GM21619 (cell line): ENCODE results near the gene LTBP1.
"Not testable (repeated sequence)": the region's sequence is repeated elsewhere in the genome, so short reads cannot be mapped to it uniquely, and the experiment has no call there.

Source experiments
- ATAC-seq: cut with Tn5 transposase; IDR thresholded peaks from one replicate; pipeline ENCODE4 v1.9.1; 2021; ENCODE audit not compliant: unreplicated experiment

Gene LTBP1

DNA sequence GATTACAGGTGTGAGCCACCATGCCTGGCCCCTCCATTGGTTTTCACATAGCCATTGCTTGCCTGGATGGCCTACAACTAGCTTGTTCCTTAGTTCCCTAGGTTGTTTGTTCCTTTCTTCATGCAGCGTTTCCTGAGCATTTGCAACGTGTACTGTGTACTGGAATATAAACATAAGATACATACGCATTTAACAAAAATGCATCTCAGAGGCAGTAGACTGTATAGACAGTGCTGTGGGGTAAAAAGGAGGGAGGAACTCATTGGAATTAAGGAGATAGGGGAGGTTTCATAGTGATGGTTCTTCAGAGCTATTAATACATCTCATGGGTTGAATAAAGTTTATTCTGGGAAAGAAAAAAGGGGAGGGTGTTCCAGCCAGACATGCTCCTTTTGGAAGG, 269.2 kb downstream of the LTBP1 start:
- no peak for ATAC-seq

DNA sequence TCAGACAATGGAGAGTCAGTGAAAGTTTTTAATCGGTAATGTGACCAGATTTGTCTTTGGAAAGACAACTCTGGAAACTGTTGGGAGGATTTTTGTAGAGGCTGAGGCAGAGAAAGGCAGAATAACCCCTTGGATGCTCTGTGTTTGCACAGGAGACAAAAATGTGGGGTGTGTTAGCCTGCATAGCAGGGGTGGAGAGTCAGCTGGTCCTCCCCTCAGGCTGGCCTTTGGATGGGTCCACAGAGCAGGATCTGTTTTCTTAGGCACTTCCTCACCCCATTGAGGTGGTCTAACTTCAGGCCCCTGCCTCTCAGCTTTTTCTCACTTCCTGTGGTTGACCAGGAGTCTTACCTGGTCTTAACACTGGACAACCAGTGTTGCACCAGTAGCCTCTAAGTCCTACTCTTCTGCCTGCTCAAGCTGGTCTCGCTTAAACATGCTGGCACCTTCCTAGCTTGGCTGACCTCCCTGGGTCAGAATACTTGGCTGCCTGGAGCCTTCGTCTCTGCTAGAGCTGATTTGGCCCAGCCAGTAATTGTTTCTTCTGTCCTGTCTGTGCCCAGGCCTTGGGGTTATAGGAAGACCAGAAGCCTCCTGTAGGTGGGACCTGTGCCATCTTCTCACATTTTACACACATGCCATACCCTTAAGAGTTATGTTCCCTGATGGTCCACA, 269.9 kb downstream of the LTBP1 start:
- no peak for ATAC-seq

DNA sequence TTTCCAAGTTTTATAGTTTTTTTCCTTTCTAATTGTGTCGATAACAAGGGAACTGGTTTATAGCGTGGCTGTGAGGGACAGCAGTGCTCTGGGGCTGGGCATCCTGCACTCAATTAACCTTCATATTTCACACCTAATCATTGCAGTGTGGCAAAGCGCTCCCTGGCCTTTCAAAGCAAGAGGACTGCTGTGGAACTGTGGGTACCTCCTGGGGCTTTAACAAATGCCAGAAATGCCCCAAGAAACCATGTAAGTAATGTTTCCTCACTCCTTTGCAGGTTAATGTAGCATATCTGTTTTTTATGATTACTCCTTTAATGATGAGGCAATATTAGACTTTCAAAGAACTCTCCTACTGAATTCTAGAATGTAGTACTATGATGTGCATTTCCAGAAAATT, 270.7 kb downstream of the LTBP1 start:
- ATAC-seq: no peak

DNA sequence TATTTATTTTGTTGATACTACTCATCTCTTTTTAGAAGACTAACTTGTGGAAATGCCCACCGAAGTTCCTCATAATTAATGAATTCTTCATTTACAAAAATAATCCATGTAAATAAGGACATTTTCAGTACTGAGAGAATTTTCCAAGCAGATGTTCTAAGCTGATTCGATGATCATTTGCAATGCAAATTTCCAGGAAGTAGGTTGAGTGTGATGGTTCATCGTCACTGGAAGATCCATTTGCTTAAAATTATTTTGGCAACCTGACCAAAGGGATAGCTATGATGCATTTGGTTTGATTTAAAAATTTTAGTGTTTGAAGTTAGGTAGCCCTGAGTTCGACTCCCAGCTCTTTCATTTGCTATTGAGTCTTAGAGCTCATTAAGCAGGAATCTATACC, 272.4 kb downstream of the LTBP1 start:
- ATAC-seq: no peak

DNA sequence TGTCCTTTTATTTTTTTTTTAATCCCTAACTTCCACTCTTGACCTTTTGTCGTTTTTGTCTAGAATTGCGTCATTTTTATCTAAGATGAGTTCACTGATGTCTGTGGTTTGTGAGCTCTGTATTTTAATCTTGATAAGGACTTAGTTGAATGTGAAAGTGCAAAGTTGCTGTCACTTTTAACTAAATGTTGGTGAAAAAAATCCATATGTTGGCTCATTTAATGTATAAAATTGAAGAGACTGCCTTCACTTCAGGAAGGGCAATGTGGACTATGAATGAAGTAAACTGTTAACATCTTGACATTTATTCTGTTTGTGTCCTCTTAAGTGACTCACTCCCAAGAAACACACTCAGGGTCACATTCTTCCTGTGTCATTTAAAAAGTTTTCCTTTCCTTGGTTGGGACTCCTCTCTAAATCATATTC, 273.1 kb downstream of the LTBP1 start:
- ATAC-seq: no peak

DNA sequence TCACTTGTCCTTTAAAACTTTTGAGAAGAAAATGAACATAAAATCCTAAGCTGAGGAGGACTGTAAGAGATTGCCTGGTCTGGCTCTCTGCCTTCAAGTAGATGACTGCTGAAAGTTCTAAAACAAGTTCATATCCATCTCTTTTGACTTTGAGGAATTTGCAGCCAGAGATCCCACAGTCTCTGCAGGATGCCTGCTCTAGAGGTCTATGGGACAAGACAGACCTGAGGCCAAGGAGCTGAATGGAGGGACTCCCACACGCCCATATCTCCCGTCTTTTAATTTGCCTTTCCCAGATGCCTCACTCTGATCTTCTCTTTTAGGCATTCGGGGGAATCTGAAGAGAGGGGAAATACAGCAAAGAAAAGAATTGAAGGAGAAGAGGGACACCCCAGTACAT, 273.8 kb downstream of the LTBP1 start:
- no peak for ATAC-seq

DNA sequence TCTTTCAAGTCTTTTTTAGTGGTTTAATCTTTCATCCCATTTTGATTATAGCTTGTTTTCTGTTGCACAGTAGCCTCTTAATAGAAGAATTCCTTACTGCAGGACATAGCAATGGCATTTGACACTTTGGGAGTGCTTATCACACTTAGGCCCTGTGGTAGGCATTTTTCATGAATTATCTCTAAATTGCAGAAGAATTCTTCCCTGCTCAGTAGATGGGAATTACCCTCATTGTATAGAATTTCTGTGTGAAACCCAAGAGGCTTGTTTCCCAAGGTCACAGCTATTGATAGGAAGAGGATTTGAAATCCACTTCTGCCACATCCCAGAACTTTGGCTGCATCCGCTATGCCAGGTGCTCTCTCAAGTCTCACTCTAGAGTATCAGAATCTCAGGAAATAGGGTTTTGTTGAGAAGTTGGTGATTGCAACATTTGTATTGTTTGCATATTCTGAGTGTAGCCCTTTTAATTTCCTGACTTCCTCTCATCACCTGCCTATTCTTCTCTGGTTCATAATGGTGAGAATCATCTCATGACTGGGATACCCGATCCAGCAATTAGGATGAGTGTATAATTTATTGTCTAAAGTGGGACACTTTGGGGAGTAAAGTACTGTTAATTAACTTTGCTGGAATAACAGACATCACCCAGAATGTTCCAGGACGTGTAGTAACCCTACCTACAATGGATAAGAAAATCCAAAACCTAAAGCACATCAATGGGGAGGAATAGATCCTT, 274.5 kb downstream of the LTBP1 start:
- no peak for ATAC-seq

DNA sequence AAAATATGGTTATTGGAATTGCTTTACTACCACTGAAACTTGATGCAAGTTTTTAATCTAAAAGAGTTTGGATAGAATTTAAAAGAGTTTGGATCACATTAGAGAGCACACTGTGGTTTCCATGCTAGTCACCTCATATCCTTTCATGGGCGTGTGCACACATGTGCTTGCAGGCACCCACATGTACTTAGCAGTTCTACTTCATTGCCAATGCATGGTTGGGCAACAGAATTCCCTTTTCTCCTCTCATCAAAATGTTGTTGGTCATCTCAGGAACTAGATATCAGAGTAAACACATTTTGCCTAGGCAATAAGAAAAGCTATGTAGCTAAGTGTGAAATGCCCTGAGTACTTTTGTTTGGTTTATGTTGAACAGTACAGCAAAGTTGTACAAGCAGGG, 275.6 kb downstream of the LTBP1 start:
- ATAC-seq: no peak

DNA sequence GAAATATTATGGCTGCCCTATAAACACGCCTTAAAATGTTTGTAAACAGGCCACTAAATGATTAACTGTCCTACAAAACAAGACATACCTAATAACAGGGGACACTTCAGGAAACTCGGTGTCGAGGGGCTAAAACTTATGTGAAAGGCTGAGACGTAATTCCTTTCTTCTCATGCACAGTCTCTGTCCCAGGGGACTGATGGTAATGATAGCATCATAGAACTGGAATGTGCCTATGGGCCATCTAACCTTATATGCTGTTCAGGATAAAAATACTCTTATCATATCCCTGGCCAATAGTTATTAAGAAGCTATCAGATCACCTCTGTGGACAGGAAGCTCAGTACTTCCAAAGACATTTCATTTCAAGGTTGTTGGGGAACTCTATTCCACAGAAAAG, 277.1 kb downstream of the LTBP1 start:
- no peak for ATAC-seq

DNA sequence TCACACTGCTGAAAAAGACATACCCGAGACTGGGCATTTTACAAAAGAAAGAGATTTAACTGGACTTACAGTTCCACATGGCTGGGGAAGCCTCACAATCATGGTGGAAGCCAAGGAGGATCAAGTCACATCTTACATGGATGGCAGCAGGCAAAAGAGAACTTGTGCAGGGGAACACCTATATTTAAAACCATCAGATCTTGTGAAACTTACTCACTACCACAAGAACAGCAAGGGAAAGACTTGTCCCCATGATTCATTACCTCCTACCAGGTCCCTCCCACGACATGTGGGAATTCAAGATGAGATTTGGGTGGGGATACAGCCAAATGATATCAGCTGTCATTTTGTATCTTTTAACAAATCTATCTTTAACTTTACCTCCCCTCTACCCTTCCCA, 278.6 kb downstream of the LTBP1 start:
- no peak for ATAC-seq

DNA sequence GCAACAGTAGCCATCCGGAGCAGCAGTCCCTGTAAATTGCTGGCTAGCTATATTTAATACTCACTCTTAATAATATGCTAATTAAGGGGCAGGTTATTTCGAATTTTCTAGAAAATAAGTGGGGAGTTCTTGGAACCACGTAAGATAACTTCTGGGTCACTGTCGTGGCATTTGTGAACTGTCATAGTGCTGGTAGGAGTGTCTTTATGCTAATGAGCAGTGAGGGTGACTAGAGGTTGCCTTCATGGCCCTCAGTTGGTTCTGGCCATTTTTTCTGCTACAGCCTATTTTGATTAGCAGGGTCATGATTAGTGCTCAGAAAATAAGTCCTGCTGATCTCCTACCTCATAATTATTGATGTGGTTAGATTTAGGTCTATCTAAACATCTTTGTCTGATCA, 279.8 kb downstream of the LTBP1 start:
- ATAC-seq: no peak

DNA sequence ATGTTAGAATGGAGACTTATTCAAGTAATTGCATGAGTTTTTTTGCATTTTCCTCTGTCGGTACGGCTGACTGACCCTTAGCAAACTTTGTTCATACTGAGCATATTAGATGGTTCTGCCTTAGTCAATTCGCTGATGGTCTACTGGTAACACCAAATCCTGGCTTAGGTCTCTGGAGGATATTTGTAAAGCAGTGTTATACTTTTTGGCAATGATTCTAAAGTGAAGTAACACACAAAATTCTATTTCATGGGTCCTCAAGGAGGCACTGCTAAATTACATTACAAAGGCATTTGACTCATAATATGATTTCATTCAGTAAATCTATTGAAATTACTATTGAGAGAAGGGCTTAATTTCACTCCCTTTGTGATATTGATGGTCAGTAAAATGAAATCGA, 282.9 kb downstream of the LTBP1 start:
- ATAC-seq: no peak

DNA sequence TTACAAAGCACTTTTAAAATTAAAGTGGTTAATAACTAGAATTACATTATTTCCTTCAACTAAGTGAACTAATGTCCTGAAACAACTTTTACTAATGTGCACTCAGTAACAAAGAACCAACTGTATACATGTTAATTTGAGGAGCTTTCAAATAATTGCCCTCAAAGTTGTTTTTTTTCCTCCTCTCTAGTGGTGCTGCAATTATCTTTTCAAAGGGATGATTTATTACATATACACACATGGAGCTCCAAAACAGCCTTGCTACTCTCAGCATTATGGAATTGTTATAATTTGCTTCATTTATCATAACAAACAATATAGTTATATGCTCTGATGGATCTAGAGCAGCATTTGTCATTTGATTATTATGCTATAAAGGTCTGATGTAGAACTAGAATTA, 283.4 kb downstream of the LTBP1 start:
- ATAC-seq: no peak

DNA sequence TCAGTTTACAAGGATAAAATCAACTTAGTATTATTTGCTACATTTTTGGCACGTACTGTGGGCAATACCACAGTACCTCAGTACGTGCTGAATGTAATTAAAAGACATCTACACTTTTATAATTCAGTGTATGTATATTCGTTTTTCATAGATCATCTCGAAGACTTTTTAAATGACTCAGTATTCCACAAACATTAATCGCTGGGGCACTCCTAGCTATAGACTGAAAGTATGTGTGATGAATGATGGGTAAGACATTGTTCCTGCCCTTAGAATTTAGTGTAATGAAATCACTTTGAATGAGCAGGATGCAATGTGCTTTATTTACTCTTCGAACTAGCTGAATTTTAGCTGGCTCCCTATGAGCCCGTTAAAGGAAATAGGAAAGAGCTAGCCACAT, 284.1 kb downstream of the LTBP1 start:
- ATAC-seq: no peak

DNA sequence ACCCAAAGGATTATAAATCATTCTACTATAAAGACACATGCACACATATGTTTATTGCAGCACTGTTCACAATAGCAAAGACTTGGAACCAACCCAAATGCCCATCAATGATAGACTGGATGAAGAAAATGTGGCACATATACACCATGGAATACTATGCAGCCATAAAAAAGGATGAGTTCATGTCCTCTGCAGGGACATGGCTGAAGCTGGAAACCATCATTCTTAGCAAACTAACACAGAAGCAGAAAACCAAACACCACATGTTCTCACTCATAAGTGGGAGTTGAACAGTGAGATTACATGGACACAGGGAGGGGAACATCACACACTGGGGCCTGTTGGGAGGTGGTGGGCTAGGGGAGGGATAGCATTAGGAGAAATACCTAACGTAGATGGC, 288.8 kb downstream of the LTBP1 start:
- ATAC-seq: not testable (repeated sequence)

DNA sequence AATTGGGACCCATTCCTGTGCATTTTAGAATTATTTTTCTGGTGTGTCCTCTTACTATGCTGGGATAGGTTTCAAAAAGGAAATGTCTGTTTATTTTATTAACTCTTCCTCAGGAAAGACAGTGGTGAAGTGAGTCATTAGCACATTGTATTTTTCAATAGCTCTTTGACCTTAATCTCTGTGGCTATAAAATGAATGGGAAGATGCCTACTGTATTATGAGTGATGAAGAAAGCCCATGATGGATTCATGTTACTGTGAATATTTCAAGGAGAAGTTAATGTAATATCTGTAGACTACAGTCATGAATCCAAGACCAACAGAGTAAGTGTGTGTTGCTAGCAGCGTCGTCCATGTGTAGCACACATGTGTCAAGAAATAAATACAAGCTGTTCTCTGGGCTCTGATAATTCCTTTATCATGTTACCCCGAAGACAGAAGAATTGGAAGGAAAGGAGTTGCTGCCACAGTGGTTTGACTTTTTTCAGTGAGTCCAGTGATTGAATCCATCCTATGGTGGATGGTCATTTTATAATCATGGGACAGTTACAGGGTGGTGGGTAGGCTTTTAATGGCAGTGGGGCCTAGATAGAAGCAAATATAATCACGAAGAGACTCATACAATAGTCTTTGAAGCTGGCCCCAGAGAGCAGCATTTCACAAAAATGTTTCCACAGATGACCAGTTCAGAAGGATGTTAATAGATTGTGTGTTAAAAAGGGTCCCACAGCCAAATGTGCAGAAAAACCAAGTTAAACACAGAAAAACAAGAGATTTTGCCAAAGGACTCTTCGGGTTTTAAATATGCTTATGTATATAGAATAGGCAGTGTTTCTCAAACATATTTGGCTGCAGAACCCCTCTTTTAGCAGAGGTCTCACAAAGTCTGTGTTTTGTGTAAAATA, 290.0 kb downstream of the LTBP1 start:
- ATAC-seq: no peak

DNA sequence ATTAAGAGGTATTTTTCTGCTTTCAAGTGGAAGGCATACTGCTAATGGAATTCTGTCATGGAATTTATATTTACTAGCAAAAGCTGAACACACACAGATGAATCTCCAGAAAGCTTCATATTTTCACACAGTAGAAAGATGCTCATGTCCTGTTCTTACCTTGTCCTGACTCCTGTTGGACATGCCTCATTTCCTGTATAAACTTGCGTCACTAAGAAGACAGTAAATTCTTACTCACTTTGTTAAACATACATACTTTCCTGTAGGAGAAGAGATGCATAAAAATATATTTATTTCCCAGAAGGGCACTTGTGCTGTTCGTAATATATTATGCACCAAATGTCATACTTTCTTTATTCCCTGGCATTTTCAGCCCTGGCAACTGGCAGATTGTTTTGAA, 291.4 kb downstream of the LTBP1 start:
- no peak for ATAC-seq

DNA sequence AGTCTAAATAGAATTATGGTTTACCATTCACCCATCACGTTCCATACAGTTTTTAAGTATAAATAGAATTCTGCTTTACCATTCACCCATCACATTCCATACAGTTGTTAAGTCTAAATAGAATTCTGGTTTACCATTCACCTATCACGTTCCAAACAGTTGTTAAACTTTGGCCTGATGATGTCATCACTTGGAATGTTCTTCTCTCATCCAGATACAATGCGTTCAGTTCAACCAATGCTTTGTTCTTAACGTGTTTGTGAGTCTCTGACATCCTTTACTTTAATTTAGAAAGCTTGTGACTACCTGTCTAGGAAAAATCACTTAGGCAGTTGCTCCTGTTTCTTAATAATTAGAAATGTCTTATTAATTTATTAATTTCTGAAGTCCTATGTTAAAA, 293.4 kb downstream of the LTBP1 start:
- ATAC-seq: no peak

DNA sequence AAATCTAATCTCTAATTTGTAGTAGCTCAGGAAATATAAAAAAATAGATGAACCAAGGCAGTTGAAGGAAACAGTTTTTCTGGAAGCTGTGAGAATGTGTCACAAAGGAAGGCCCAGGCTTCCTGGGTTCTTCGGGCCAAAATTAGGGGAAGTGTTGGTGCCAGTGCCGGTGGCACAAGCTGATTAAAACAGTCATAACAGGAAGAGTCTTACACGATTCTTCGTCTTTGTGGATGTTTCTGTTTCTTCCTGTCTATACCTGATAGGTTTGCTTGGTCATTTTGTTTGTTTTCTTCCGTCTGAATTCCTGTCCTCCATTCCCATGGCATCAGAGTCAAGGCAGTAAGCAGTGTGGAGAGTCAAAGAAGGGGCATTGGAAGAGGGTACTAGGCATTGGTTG, 294.3 kb downstream of the LTBP1 start:
- ATAC-seq: no peak

DNA sequence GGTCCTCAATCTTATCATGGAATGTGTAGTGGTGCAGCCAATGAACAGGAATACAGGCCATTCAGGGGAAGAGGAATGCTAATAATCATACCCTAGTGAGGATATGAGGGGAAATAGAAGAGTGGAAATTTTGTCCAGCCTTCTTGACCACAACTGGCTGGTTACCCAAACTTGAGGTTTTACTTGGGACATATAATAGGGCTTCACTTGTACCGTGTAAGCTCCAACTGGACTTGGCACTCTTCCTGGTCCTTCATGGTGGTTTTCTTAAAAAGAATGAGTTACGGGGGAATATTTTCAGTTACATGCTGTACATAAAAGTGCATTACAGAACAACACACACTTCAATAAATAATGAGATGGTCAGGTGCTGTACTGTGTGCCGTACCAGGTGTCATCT, 294.8 kb downstream of the LTBP1 start:
- no peak for ATAC-seq

DNA sequence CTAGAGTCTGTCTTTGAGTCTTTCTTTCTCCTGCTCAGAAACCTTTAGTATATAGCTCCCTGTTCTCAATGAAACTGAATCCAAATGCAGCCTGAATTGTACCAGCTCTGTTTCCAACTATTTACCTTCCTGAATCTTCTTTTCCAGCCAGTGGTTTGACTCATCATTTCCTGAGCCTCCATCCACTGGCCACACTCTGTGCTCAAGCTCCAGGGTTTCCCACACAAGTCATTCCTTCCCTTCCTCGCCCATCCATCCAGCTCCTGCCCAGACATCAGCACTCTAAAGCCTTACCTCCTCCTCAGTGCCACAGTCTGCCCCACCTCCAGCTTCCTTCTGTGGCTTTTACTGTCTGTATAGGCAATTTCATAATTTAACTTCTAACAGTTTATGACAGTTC, 296.1 kb downstream of the LTBP1 start:
- no peak for ATAC-seq

DNA sequence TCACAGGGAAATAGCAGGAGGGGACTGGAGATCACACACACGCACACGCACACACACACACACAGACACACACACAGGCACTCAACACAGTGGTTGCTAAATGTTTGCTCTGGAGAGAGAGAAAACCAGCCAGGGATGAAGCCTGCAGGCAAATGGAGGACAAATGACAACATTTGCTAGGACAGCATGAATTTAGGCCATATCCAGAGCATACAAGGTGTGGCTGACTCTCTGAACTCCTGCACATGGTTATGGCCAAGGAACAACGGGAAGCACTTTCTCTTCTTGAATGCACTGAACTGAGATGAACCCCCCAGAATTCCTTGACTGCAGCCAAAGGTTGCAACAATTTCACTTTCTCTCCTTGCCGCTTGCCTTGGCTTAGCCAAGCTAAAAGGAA, 299.7 kb downstream of the LTBP1 start:
- no peak for ATAC-seq
